ENCODE data around the gene IGF1R. TPM values are rescaled to one million over a fixed set of nuclear protein-coding genes. Genes with fewer than 3 reads are reported as not detected.

The IGF1R gene
- total RNA-seq, 2 experiments from 2014 or later, result 22.8 to 24.7 TPM

DNA sequence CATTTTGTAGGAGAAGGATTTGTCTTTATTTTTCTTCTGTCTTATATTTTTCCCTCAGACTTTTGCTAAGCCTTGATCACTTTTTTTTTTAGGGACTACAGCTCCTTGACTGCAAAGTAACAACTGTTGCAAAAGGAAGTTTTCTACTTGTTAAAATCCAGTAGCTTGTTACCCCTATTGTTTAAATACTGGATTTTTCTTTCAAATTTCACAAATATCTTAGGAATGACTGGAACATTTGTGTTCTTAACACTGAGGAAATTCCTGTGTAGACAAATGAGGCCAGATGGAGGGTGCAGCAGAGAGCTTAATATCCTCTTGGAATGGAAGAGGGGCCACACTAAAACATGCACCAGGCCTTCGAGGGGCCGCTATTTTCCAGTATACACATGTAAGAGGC, 362.4 kb downstream of the IGF1R start:
- peaks cover 2% of the 10 kb centered on the region for H3K4me1 Mint-ChIP-seq (ENCODE audit: low read depth)
- DNase-seq, result no peak
- ChIA-PET CTCF (interaction anchor here (0.6 to 0.7 kb wide), 2 partner anchors 48 to 247 kb away, joined by 4 read pairs; no protein-coding TSS in a partner anchor), POLR2A (no interaction called here)
- H3K4me3 Mint-ChIP-seq, result no peak overlapping the region
- H3K27ac Mint-ChIP-seq, result no peak overlapping the region
- no peaks in the 10 kb centered on the region for H3K36me3 Mint-ChIP-seq (ENCODE audit: low read depth)
- no peak for TF ChIP-seq CTCF (IDR thresholded peaks at IDR 0.05)
- ATAC-seq, result no peak
- intact Hi-C loops (cut with micrococcal nuclease), result no loop called here
- peaks cover 3% of the 10 kb centered on the region for H3K27me3 Mint-ChIP-seq
- H3K9me3 Mint-ChIP-seq, result no peaks in the 10 kb centered on the region

Small RNA genes lying within 50 kb of the gene (microRNA-seq; reads per million reads assigned to microRNA genes)
- 0.91 reads per million for gene MIR4714 (ENCODE audit: borderline microRNAs expressed, borderline replicate concordance)

Measured in activated CD8-positive, alpha-beta T cell treated with anti-CD3 and anti-CD28 coated beads for 36 hours (primary cell).